ENCODE measurements around the gene SDK2.

SDK2 gene

DNA sequence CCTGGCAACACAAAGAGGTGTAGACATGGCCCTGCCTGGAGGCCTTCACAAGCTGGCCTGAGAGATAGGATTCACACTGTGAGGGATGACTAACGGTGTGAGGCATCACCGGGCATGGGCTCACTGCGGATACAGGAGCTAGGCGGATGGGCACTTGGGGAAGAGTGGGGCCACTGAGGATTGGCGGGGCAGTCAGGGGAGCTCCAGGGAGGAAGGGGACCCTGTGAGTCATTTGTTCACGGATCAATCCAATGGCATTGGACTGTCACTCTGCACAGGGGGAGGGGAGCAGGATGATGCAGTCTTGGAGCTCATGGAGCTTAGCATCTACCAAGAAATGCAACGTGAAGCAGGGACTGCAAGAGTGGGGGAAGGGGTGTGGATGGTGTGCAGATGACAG is 117.3 kb downstream of the SDK2 start:
- DNase-seq, result no peak

DNA sequence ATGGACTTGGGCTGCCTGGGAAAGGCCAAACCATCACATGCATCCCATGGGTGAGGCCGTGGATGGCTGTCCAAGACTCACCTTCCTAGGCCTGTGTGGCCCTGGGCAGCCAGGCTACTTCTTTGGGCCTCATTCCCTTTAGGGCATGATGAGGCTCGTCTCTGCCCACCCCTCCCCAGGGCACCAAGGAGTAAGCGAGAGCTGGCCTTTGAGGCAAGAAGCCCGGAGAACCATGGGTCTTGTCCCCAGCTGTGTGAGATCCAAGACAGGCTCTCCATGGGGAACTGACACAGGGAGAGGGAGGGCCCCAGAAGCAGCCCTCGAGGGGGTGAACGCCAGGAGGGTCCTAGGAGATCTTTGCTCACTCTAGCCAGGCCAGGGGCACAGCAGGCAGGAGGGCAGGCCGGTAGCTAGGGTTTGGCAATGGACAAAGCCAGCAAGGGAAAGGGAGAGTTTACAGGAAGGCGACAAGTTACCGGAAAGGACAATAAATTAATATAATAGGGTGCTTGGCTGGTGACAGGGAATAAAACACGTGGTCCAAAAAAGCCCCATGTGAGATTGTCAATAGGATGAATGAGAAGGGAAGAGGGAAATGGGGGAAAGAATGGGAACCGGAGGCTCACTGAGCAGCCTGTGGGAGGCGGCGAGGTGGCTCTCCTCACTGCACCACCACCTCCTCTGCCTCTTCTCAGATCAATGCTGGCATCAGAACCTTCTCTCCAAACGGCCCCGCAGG is 119.1 kb downstream of the SDK2 start:
- DNase-seq, result no peak

DNA sequence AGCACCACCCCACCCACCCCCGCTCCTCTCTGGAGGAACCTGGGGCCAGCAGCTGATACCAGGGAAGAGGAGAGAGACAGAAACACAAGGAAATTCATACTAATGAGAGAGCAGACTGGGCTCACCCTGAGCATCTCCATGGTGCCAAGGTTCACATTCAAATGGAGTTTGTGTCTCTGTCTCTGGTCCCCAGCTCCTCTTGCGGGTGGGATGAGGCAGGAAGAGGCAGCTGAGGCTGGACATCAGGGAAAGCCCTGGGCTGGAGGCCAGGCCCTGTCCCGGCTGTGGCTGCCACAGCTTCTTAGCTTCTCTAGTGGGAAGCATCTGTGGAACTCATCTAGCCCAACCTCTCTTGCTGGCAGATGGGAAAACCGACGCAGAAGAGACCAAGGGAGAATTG is 121.5 kb downstream of the SDK2 start:
- no peak for DNase-seq

DNA sequence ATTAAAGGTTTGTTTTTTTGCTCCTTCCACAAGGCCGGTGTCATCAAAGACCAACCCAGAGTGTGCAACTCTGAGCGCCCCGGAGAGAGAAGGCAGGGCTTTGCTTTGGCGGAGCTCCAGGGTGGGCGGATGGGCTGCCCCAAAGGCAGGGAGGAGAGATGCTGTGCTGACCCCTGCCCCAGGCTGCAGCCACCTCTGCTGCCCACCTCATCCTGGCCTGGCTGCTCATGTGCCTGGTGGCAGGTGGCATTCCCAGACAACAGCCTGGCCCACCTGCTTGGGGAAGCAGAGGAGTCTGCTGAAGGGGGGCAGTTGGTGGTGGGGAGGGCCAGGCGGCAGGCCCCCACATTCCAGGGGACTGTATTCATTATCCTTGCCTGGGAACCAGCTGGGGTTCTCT is 122.1 kb downstream of the SDK2 start:
- DNase-seq, result no peak

DNA sequence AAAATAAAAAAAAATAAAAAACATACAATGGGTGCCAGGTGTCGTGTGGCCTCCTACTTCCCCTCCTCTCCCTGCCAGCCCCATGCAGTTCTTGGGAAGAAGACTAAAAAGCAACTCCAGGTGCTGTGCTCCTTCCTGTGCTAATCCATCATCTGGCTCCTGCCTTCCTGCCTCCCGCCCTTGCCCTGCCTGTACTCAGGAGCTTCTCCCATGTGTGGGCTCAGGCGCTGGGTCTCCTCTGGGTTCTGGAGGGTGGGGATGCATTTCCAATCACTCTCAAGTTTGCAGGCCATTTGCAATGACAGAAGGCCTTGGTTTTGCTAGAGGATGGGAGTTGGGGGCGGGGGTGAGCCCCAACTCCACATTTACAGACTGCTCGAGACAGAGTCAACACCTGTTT is 122.9 kb downstream of the SDK2 start:
- DNase-seq, result peak; percentile 31

DNA sequence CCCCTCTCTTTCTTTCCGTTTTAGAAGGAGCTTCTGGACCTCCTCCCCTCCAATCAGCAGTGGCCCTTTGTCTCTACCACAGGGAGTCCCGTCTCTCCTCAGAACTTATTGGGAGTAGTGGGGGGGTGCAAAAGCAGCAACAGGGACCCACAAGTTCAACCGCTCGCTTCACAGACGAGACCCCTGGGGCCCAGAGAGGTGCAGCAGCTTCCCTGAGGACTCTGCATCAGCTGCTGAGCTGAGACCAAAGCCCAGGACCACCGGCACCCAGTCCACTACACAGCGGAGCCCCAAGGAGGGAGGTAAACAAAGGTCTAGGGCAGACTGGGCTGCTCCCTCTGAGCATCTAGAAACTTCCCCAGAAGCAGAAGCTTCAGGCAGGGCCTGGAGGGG is 123.9 kb downstream of the SDK2 start:
- no peak for DNase-seq

DNA sequence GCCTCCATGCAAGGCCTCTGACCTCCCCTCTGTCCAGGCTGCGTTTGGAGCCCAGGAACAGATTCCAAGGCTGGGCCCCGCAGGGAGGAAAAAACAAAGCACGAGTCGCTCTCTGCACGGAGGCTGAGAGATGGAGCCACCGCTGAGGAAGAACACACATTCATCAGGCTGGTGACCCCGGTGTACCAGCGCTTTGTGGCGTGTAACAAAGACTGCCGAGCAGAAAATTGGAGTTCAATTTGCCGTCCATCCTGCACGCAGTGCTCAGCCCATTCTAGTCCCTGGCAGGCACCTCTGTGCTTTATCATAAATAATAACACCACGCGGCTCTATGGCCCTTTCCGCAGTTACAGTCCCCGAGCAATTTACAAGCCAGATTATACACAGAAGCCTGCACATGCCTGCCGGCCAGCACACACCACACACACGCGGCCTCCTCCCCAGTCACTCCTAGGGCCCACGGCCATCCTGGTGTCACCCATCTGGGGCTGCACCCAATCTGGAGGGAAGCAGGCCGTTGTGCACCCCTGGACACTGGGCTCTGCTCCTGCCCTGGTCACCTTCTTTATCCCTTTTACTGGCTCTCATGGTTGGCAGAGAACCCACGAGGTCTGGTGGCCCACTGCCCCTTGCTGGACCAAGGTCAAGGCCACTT is 124.4 kb downstream of the SDK2 start:
- DNase-seq, result no peak

DNA sequence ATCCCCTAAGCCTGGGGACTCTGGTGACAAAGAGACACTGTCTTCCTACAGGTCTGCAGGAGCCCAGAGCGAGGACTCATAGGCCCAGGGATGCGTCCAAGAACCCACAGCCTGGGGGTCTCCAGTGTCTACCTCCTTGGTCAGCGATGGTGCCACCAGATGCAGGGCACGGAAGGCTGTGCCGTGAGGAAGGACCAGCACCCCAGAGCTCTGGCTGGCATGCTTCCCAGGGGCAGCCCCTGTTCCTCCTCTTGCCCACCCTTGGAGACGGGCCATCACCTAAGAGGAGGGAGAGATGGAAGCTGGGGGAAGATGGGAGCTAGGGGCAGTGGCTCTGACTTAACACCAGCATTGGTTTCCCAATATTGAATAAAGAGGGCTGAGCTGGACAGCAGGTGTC is 125.2 kb downstream of the SDK2 start:
- DNase-seq, result no peak

DNA sequence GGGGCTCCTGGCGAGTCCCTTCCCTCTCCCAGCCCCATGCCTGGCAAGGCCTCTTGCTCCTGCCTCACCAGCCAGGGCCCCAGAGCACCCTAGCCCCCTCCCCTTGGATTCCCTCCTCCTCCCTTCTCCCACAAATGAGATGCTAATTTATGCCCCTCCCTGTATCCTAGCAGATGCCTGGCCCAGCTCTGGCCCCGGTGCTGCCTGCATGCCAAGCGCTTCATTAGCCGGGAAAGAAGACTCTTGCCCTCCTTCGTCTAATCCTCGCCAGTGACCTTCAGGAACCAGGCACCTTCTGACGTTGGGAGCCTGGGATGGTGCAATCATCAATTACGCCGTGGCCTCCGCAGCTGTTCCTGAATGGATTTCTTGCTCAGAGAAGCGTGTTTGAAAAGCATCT is 127.8 kb downstream of the SDK2 start:
- DNase-seq, result no peak

DNA sequence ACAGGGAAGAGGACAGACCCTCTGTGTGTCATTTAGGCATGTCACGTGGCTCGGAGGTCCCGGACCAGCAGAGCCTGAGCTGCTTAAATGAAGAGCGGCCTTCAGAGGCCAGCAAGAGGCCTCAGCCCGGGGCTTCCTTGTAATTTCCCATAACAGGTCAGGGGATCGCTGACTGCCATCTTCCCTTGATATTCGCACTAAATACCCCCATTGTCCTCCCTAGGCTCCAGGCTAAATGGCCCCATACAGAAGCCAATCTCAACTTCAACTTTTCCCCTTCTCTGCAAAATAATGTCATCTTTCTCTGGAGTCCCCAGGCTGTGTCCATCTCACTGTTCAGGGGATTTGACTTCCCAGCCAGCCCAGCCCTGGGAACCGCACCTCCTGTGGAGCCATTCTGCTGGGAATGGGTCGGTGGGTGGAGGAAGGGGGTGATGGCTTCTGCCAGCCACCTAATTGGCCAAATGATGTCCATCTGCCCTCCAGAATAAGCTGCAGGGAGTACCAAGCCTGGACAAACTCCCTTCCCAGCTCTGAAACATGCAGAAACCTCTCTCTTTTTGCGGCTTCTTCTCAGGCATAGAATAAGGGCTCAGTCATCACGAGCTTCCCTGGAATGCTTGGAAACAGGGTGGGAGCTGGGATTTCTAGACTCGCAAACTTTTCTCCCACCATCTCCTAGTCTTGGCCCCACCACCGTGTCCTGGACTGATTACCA is 129.9 kb downstream of the SDK2 start:
- no peak for DNase-seq

DNA sequence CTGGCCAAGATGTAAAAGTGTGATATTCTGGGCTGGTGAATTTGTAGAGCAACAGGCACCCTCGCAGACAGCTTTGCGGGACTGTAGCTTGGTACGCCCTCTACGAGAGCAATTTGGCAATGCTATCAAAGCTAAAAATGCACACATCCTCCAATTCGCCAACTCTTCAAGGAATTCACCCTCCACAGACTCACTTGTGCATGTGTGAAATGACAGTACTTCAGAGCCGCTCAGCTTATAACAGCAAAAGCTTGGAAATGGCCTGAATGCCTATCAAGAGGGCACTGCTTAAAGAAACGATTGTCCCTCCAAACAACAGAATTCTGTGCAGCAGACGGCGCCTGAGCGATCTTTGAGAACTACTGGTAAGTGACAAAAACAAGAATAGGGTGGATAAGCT is 130.8 kb downstream of the SDK2 start:
- no peak for DNase-seq

DNA sequence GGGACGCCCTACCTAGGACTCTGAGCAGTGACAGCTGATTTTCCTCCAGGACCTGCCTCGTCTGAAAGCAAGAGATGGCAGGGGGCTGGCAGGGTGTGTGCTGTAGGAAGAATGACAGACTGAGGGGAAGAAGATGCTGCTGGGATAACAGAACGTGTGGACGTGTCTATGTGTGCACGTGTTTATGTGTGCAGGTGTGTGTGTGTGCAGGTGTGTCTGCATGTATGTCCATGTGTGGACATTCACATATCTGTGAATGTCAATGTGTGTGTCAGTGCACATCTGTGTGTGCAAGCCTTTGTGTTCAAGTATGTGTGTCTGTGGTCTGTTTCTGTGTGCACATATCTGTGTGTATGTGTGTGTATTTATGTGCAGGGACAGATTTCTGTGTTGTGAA is 132.5 kb downstream of the SDK2 start:
- no peak for DNase-seq

DNA sequence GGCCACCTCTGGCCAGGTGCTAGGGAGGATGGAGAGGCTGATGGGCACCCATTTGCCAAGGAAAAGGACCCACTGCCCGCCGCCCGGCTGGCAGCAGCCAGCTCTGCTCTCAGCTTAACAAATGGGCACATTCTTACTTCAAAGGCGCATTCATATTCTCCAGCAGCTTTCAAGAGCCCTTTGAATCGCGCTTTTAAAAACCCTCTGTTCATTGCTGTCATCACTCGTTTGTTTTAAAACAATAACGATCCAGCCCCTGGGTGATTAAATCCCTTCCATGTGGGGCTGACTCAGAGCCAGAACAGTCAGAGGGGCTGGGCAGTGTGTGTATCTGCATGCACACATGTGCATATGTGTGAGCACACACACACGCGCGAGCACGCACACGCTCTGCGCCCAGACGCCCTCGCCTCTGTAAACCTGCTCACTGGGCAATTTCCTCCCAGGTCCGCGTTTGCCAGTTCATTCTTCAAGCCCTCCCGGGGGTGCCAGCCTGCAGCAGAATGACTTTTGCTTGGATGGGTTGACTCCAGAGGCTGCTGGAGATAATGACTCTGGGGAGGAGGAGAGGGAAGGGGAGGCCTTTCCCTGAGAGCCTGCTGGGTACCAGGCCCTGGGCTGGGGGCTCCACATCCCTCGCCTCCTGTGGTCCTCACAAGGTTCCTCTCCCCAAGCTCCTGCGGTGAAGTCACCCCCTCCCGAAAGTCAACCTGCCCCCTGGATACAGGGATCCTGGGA is 133.1 kb downstream of the SDK2 start:
- no peak for DNase-seq

DNA sequence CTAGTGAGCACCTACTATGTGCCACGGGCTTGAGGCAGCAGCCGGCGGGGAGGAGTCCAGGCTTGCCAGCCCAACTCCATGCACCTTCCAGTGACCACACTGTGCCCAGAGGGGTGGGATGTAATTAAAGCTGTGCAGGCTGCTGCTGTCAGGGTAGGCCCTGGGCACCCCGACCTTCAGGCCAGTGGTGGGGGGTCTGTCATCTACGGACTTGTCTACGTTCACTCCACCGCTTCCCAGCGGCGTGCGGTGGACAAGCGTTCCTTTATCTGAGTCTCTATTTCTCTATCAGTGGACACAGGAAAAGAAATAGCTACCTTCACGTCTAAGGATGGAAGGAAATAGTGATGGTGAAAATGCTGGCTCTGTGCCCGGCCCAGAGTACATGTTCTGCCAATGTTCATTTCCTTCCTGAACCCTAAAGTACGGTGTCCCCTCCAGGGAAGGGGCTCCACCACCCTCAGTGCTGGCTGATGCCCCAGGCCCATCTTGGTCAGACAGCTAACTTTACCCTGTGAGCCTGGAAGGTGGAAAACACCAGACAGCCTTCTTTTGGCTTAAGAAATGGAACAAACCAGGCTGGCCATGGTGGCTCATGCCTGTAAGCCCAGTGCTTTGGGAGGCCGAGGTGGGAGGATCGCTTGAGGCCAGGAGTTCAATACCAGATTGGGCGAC is 135.2 kb downstream of the SDK2 start:
- no peak for DNase-seq

DNA sequence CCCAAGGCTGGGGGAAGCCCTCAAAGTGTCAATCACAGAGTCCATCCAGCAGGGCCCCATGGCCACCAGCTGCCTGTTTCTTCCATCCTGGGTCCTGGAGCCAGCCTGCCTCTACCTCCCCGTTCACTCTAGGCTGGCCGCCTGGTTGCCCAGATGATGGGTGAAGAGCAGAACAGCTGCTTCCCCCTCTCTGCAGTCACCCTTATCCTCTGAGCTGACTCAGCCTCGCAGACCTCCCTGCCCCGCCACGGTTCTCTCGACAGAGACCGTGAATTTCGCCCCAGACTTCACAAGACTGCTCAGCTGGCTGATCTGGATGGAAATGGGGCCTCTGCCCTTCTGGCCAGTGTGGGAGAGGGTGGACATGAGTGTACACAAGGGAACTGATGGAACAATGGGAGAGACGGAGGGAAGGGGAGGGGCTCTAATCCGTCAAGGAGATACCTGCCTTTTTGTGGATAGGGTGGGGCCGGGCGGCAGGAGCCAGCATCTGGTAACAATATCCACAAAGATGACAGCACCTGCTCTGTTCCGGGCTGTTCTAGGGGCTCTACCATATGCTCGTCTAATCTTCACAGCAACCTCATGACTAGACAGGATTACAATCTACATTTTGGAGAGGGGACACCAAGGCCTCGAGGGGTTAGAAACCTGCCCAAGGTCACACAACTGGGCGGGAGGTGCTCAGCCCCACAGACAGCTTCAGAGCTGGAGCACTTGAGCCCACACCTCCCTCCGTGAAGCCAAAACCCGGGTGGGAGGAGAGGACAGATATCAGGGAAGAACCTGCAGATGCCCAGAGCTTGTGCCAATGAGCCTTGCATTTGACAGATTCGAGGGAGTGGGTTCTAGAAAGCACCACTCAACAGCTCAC is 136.0 kb downstream of the SDK2 start:
- DNase-seq, result peak; percentile 97

DNA sequence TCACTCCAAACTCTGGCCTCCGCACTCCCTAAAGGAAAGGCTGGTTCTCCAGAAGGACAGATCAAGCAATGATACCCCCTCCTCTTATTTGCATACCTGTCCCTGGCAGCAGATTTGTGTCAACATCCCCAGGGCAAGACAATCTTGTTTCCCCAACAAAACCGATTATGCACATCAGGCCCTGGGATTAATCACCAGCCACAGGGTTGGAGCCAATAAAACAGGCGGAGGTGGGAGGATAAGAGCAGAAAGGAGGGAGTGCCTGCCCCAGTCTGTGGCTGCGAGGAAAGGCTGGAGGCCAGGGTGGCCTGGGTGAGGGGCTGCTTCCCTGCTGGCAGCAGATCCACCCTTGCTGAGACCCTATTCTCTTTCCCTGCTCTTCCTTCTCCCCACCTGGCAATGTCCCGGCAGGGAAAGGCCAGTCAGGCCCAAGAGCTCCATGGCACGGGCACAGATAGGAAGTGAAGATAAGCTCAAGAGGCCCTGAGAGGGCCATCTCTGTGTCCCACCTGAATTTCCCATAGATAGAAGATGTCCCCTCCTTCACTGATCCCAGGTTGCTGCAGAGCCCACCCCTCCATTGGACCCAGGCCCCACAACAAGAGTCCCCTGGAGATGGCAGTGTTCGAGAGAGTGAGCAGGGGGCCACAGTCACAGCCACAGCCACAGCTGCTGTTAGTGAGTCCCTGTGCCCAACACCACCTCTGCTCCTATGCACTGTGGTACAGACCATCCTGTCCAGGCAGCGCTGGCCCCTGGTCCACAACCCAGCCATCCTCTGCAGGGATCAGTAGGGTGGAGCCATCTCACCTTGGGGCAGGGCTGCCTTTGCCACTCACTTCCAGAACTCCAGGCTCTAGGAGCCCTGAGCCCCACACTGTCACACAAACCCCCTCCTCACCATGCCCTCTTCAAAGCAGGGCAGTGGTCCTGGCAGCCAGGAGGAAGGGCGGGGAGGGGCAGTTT is 137.5 kb downstream of the SDK2 start:
- no peak for DNase-seq

DNA sequence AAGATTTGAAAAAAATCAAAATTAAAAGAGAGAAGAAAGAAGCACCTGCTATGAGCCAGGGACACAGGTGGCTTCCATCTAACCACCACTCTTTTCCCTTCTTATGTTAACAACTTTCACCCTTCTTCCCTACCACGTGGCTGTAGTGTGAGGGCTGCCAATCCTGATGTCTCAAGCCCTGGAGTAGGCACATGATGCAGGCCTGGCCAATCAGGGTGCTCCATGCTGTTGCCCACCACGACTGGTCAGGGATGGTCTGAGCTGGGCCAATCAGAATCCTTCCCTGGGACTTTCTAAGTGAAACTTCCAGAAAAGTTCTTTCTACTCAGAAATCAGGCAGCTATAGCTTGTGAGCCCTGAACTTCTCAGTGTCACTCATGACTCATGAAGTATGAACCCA is 140.7 kb downstream of the SDK2 start:
- DNase-seq, result no peak

DNA sequence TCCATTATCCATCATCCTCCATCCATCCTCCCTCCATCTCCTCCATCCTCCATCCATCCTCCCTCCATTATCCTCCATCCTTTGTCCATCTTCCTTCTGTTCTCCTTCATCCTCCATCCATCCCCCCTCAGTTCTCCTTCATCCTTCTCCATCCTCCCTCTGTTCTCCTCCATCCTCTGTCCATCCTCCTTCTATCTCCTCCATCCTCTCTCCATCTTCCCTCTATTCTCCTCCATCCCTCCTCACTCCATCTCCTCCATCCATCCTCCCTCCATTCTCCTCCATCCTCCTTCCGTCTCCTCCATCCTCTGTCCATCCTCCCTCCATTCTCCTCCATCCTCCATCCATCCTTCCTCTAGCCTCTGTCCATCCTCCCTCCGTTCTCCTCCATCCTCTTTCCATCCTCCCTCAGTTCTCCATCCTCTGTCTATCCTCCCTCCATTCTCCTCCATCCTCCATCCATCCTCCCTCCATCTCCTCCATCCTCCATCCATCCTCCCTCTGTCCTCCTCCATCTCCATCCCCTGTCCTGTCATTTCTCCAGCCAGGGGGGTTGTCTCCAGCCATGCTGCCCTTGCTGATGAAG is 143.7 kb downstream of the SDK2 start:
- DNase-seq, result no peak

DNA sequence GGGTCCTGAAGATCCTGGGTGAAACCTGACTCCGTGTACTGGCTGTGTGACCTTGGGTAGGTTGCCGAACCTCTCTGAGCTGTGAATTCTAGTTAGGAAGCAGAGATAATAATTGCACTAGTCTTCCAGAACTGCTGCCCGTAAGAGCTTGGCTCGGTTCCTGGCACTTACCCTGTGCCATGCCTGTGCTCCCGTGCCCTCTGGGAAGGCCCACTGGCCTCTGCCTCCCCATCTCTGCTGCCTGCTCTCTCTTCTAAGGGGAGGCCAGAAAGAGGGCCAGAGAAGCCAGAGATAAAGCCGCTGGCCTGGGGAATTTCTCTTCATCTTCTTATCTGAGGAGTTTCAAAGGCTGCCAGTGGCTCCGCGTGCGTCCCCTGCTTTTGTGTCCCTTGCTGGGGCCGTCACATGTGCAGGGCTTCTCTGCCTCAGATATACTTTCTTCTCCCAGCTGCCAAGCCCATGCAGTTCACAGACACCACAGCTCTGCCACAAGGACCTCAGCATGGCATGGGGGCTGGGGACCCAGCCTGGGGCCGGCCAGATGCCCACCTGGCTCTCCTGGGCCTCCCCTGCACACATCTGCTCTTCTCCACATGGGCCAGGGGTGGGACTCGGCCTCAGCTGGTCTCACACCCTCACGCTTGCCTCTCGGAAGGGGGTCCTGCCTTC is 145.2 kb downstream of the SDK2 start:
- no peak for DNase-seq

DNA sequence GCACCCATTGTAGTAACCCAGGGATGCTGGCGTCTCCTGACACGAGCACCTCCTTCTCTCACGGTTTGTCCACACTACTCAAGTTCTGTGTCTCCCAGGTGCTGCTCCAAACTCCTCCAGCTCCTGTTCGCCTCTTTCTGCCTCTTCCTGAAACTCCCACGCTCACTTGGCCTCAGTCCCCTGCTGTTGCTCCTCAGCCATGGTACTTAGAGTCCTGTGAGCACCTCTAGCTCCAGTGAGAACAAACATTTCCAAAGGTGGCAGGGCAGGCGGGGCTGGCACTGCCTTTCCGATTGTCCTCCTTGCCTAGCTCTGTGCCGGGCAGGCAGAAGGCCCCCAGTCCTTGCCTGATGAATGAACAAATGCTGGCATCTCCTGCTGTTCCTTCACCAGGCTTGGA is 146.1 kb downstream of the SDK2 start:
- DNase-seq, result no peak

All from NCI-H524 treated with DMSO at 0.1 percent for 48 hours (cell line).